IMR-90 (cell line): ENCODE results near the gene ZNF593. TPM values are rescaled to one million over a fixed set of nuclear protein-coding genes. Genes with fewer than 3 reads are reported as not detected.

ENCODE experiments used
- ATAC-seq: fragments of 200-7000 bp; cut with Tn5 transposase; 2 replicates; pipeline ENCODE4 v1.9.1; 2020; ENCODE audit warnings: low read depth, mild to moderate bottlenecking, moderate library complexity
- BruUV-seq: library from RNA; stranded (reverse); fragments of 400-500 nt; replicated peaks from 2 replicates; lab custom pipeline; 2021; lab: Mats Ljungman, UMichigan
- CTCF ChIA-PET: fragments of 300-600 bp; formaldehyde crosslinking; extraction: SDS; loops from one replicate; lab custom pipeline; 2021; ENCODE audit warnings: antibody characterized with exemption; lab: Yijun Ruan, JAX
- POLR2A ChIA-PET: fragments of 300-600 bp; sonication (Branson Sonifier 250); formaldehyde crosslinking; loops from one replicate; lab custom pipeline; 2022; ENCODE audit warnings: antibody characterized with exemption; ENCODE audit not compliant: unreplicated experiment; lab: Charles Lee
- DNase-seq: peaks from one replicate; pipeline ENCODE4 v3.0.0; 2013
- H2AFZ ChIP-seq: replicated peaks from 2 replicates; pipeline ENCODE3; 2013; ENCODE audit warnings: low read length, mild to moderate bottlenecking; ENCODE audit not compliant: poor library complexity
- H2AK5ac ChIP-seq: 2 replicates; pipeline ENCODE4 v1.6.1; 2013; ENCODE audit warnings: low read depth, low read length, inconsistent platforms
- H2AK9ac ChIP-seq: replicated peaks from 2 replicates; pipeline ENCODE3; 2013; ENCODE audit warnings: mild to moderate bottlenecking, low read depth, low read length, moderate library complexity; ENCODE audit not compliant: poor library complexity
- H2BK120ac ChIP-seq: 2 replicates; pipeline ENCODE4 v1.6.1; 2013; ENCODE audit warnings: low read depth, low read length, inconsistent platforms
- H2BK15ac ChIP-seq: 3 replicates; pipeline ENCODE4 v1.6.1; 2013; ENCODE audit warnings: low read depth, low read length, inconsistent platforms
- H2BK20ac ChIP-seq: 2 replicates; pipeline ENCODE4 v1.6.1; 2013; ENCODE audit warnings: low read depth, mild to moderate bottlenecking, inconsistent platforms, low read length, moderate library complexity
- H2BK5ac ChIP-seq: 2 replicates; pipeline ENCODE4 v1.6.1; 2013; ENCODE audit warnings: mild to moderate bottlenecking, low read depth, low read length, inconsistent platforms; ENCODE audit not compliant: poor library complexity, severe bottlenecking
- H3K14ac ChIP-seq: replicated peaks from 2 replicates; pipeline ENCODE4 v1.6.1; 2013; ENCODE audit warnings: low read depth, low read length, inconsistent platforms
- H3K18ac ChIP-seq: 2 replicates; pipeline ENCODE4 v1.6.1; 2013; ENCODE audit warnings: low read depth, low read length, control low read depth
- H3K23ac ChIP-seq: 2 replicates; pipeline ENCODE4 v1.6.1; 2013; ENCODE audit warnings: low read depth, low read length, inconsistent platforms
- H3K27ac ChIP-seq: 2 replicates; pipeline ENCODE4 v1.5.1; 2013; ENCODE audit warnings: mild to moderate bottlenecking, control low read depth, low read length; ENCODE audit not compliant: insufficient read depth
- H3K27me3 ChIP-seq: 2 replicates; pipeline ENCODE4 v1.6.1; 2013; ENCODE audit warnings: low read length; ENCODE audit not compliant: control insufficient read depth, insufficient read depth
- H3K36me3 ChIP-seq: 2 replicates; pipeline ENCODE4 v1.6.1; 2013; ENCODE audit warnings: low read length, mixed read lengths; ENCODE audit not compliant: control insufficient read depth, insufficient read depth
- H3K4ac ChIP-seq: 2 replicates; pipeline ENCODE4 v1.6.1; 2013; ENCODE audit warnings: low read depth, low read length, inconsistent platforms
- H3K4me1 ChIP-seq: 2 replicates; pipeline ENCODE4 v1.6.1; 2013; ENCODE audit warnings: low read length, mixed read lengths; ENCODE audit not compliant: control insufficient read depth, insufficient read depth
- H3K4me2 ChIP-seq: 2 replicates; pipeline ENCODE4 v1.6.1; 2013; ENCODE audit warnings: low read depth, mild to moderate bottlenecking, control low read depth, low read length, moderate library complexity
- H3K4me3 ChIP-seq: 2 replicates; pipeline ENCODE4 v1.5.1; 2013; ENCODE audit warnings: low read depth, mild to moderate bottlenecking, control low read depth, low read length, moderate library complexity; ENCODE audit not compliant: insufficient read depth
- H3K56ac ChIP-seq: 2 replicates; pipeline ENCODE4 v1.6.1; 2013; ENCODE audit warnings: low read length, inconsistent platforms; ENCODE audit not compliant: insufficient read depth; ENCODE audit errors: extremely low read depth
- H3K79me1 ChIP-seq, 2 experiments: 2 replicates each; pipeline ENCODE4 v1.6.1; 2013; ENCODE audit warnings: low read length in 2 of 2, inconsistent platforms in 1 of 2, low read depth in 1 of 2
- H3K9ac ChIP-seq: 2 replicates; pipeline ENCODE4 v1.6.1; 2013; ENCODE audit warnings: low read depth, low read length, control low read depth
- H3K9me1 ChIP-seq: 2 replicates; pipeline ENCODE4 v1.6.1; 2013; ENCODE audit warnings: low read length, inconsistent platforms; ENCODE audit not compliant: insufficient read depth
- H3K9me3 ChIP-seq: 2 replicates; pipeline ENCODE4 v1.6.1; 2013; ENCODE audit warnings: low read length; ENCODE audit not compliant: control insufficient read depth, insufficient read depth
- H4K20me1 ChIP-seq: 2 replicates; pipeline ENCODE4 v1.6.1; 2013; ENCODE audit warnings: low read length, inconsistent platforms; ENCODE audit not compliant: insufficient read depth
- H4K5ac ChIP-seq: 2 replicates; pipeline ENCODE4 v1.6.1; 2013; ENCODE audit warnings: mild to moderate bottlenecking, low read depth, low read length, control low read depth
- H4K8ac ChIP-seq, 2 experiments: 2 replicates each; pipeline ENCODE4 v1.6.1; 2013; ENCODE audit warnings: low read depth in 2 of 2, low read length in 2 of 2, control low read depth in 1 of 2, inconsistent platforms in 1 of 2
- H4K91ac ChIP-seq: 2 replicates; pipeline ENCODE4 v1.6.1; 2013; ENCODE audit warnings: low read depth, low read length, inconsistent platforms; ENCODE audit not compliant: insufficient read depth
- BHLHE40 ChIP-seq: fragments of 150-350 bp; IDR thresholded peaks from 2 replicates; pipeline ENCODE4 v1.6.1; 2016; ENCODE audit warnings: mild to moderate bottlenecking, low read depth, low read length
- CEBPB ChIP-seq: IDR thresholded peaks from 2 replicates; pipeline ENCODE4 v1.6.1; 2012; ENCODE audit warnings: low read depth, low read length, improper control_type of control experiment
- CHD1 ChIP-seq: IDR thresholded peaks from 2 replicates; pipeline ENCODE4 v1.6.1; 2012; ENCODE audit warnings: low read depth, low read length, improper control_type of control experiment
- FOS ChIP-seq: fragments of 150-350 bp; IDR thresholded peaks from 2 replicates; pipeline ENCODE4 v1.6.1; 2016; ENCODE audit warnings: low read depth, low read length
- MAFK ChIP-seq: IDR thresholded peaks from 2 replicates; pipeline ENCODE4 v1.6.1; 2012; ENCODE audit warnings: low read depth, low read length, improper control_type of control experiment
- MAZ ChIP-seq: IDR thresholded peaks from 2 replicates; pipeline ENCODE4 v1.6.1; 2012; ENCODE audit warnings: low read depth, mild to moderate bottlenecking, low read length, improper control_type of control experiment, moderate library complexity, borderline replicate concordance
- MXI1 ChIP-seq: IDR thresholded peaks from 2 replicates; pipeline ENCODE4 v1.6.1; 2012; ENCODE audit warnings: low read depth, mild to moderate bottlenecking, low read length, moderate library complexity, borderline replicate concordance
- NFE2L2 ChIP-seq: fragments of 150-350 bp; IDR thresholded peaks from 2 replicates; pipeline ENCODE4 v1.6.1; 2016; ENCODE audit warnings: low read depth, mild to moderate bottlenecking, low read length
- POLR2A ChIP-seq: IDR thresholded peaks from 2 replicates; pipeline ENCODE4 v1.6.1; 2012; ENCODE audit warnings: mild to moderate bottlenecking, low read depth, low read length
- RAD21 ChIP-seq: IDR thresholded peaks from 2 replicates; pipeline ENCODE4 v1.6.1; 2012; ENCODE audit warnings: low read length, improper control_type of control experiment
- RCOR1 ChIP-seq: IDR thresholded peaks from 2 replicates; pipeline ENCODE4 v1.6.1; 2012; ENCODE audit warnings: mild to moderate bottlenecking, low read length, improper control_type of control experiment; ENCODE audit not compliant: insufficient replicate concordance
- RFX5 ChIP-seq: IDR thresholded peaks from 2 replicates; pipeline ENCODE4 v1.8.0; 2012; ENCODE audit warnings: low read depth, mild to moderate bottlenecking, low read length, moderate library complexity
- SMC3 ChIP-seq: fragments of 150-350 bp; IDR thresholded peaks from 2 replicates; pipeline ENCODE4 v1.6.1; 2016; ENCODE audit warnings: low read depth, mild to moderate bottlenecking, antibody characterized with exemption, low read length, moderate library complexity
- WGBS, 2 experiments: methylation state at CpG; one replicate each; pipeline versions ENCODE4 v1.1.5 to v1.1.7; 2013; ENCODE audit warnings: missing lambda C conversion rate in 2 of 2; ENCODE audit not compliant: insufficient read length in 1 of 2; ENCODE audit errors: extremely low coverage in 2 of 2; 5-methylcytosine and 5-hydroxymethylcytosine counted together
- dilution Hi-C: fragments of 300-500 bp; cut with HindIII; formaldehyde crosslinking; loops from one replicate; pipeline ENCODE4 v1.14.3; 2018; ENCODE audit warnings: low sequenced_read_pairs; ENCODE audit not compliant: unreplicated experiment
- in situ Hi-C: fragments of 300-500 bp; cut with MboI; formaldehyde crosslinking; loops from 3 replicates; pipeline ENCODE4 v1.14.3; 2019; ENCODE audit warnings: low sequenced_read_pairs, inconsistent platforms, mixed read lengths
- intact Hi-C: fragments of 100-400 bp; cut with micrococcal nuclease; formaldehyde crosslinking; loops from 2 replicates; pipeline ENCODE4 v1.10.0; 2022
- polyA plus RNA-seq, 3 experiments: library from polyadenylated mRNA; depleted of rRNA; stranded (reverse); fragments of >200 nt; gene quantifications; 2 replicates each; pipeline ENCODE4 v1.2.3, GENCODE V29; 2012; ENCODE audit warnings: low replicate concordance in 1 of 3
- total RNA-seq: library from RNA; depleted of rRNA; stranded (reverse); fragments of >200 nt; gene quantifications from 2 replicates; pipeline ENCODE4 v1.2.3, GENCODE V29; 2012
- TF ChIP-seq, protein P1 (sequence below): fragments of 150-350 bp; IDR thresholded peaks from 2 replicates; pipeline ENCODE4 v1.6.1; 2017; ENCODE audit warnings: mild to moderate bottlenecking, antibody characterized with exemption, low read length, low read depth
- TF ChIP-seq, protein P2 (sequence below): conservative IDR thresholded peaks from 2 replicates; pipeline ENCODE4 v1.5.1; 2012; ENCODE audit warnings: mild to moderate bottlenecking, low read depth, low read length, improper control_type of control experiment
- TF ChIP-seq, protein P3 (sequence below): fragments of 150-350 bp; IDR thresholded peaks from 2 replicates; pipeline ENCODE4 v1.6.1; 2016; ENCODE audit warnings: low read depth, mild to moderate bottlenecking, low read length, moderate library complexity, borderline replicate concordance

Gene ZNF593
- total and polyA plus RNA-seq, 2 of the 4 experiments (the other 2 are of a cell fraction): 22.2 to 57.7 TPM

DNA sequence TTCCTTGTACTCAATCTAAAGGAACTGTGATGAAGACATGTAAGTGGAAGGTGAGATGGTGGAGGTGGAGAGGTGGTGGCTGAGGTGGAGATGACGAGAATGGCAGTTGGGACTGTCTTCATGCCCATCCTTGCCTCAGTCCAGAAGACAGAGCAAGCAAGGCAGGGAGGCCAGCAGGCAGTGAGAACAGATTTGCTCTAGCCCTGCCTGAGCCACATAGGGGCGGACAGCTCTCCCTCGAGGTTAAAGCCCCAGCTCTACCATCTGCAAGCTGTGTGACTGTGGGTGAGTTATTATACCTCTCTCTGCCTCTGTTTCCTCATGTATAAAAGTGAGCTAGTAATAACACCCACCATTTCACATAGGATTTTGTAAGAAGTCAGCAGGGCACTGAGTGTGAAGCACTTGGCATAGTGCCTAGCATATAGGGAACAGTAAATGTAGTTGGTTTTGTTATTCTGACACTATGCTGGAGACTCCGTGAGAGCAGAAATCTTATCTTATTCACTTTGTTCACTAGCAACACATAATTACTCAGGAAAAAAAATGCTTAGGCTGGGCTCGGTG lies 15.7 kb upstream of the ZNF593 start:
- dilution Hi-C loops (no loop called here), intact Hi-C loops (no loop called here), in situ Hi-C loops (no loop called here)
- Histone ChIP-seq H2AFZ (no peak overlapping the region), H3K36me3 (no peaks in the 10 kb centered on the region), H4K20me1 (no peaks in the 10 kb centered on the region), H3K27me3 (peaks cover 61% of the 10 kb centered on the region), H3K27ac (no peak overlapping the region), H3K4me2 (no peak overlapping the region), H3K79me1 (no peaks in the 10 kb centered on the region), H4K5ac (no peak overlapping the region), H2AK5ac (no peak overlapping the region), H3K9me3 (no peaks in the 10 kb centered on the region), H2BK20ac (no peak overlapping the region), H3K4me3 (no peak overlapping the region), H4K8ac (no peak overlapping the region), H3K4me1 (no peaks in the 10 kb centered on the region), H3K56ac (no peak overlapping the region), H2BK5ac (no peak overlapping the region), H2BK120ac (no peak overlapping the region), H3K4ac (no peak overlapping the region), H4K91ac (no peak overlapping the region), H3K18ac (no peak overlapping the region), H3K9me1 (no peaks in the 10 kb centered on the region), H3K14ac (no peak overlapping the region), H2BK15ac (no peak overlapping the region), H3K9ac (no peak overlapping the region), H3K23ac (no peak overlapping the region), H2AK9ac (no peak overlapping the region)
- TF ChIP-seq MAZ (no peak), MAFK (no peak), BHLHE40 (no peak), POLR2A (no peak), MXI1 (no peak), SMC3 (no peak), RCOR1 (no peak), CEBPB (no peak), CHD1 (no peak), RFX5 (no peak), NFE2L2 (no peak), FOS (no peak), RAD21 (no peak)
- TF ChIP-seq, protein P1, sequence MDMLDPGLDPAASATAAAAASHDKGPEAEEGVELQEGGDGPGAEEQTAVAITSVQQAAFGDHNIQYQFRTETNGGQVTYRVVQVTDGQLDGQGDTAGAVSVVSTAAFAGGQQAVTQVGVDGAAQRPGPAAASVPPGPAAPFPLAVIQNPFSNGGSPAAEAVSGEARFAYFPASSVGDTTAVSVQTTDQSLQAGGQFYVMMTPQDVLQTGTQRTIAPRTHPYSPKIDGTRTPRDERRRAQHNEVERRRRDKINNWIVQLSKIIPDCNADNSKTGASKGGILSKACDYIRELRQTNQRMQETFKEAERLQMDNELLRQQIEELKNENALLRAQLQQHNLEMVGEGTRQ: no peak
- TF ChIP-seq, protein P2, sequence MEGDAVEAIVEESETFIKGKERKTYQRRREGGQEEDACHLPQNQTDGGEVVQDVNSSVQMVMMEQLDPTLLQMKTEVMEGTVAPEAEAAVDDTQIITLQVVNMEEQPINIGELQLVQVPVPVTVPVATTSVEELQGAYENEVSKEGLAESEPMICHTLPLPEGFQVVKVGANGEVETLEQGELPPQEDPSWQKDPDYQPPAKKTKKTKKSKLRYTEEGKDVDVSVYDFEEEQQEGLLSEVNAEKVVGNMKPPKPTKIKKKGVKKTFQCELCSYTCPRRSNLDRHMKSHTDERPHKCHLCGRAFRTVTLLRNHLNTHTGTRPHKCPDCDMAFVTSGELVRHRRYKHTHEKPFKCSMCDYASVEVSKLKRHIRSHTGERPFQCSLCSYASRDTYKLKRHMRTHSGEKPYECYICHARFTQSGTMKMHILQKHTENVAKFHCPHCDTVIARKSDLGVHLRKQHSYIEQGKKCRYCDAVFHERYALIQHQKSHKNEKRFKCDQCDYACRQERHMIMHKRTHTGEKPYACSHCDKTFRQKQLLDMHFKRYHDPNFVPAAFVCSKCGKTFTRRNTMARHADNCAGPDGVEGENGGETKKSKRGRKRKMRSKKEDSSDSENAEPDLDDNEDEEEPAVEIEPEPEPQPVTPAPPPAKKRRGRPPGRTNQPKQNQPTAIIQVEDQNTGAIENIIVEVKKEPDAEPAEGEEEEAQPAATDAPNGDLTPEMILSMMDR: no peak
- TF ChIP-seq, protein P3, sequence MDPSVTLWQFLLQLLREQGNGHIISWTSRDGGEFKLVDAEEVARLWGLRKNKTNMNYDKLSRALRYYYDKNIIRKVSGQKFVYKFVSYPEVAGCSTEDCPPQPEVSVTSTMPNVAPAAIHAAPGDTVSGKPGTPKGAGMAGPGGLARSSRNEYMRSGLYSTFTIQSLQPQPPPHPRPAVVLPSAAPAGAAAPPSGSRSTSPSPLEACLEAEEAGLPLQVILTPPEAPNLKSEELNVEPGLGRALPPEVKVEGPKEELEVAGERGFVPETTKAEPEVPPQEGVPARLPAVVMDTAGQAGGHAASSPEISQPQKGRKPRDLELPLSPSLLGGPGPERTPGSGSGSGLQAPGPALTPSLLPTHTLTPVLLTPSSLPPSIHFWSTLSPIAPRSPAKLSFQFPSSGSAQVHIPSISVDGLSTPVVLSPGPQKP: no peak
- BruUV-seq: no TSS peak
- ChIA-PET CTCF (interaction anchor here (0.6 to 1.3 kb wide), 2 partner anchors 9 to 10 kb away, joined by 5 to 6 read pairs; no protein-coding TSS in a partner anchor), POLR2A (no interaction called here)
- DNase-seq: no peak
- 100% methylated on average over 1 of the region's 5 CpGs; no CpG with 5 or more reads in 1 of the 2 experiments for WGBS, 2 experiments
- ATAC-seq: no peak
